NOMO-1 (cell line): ENCODE results near the gene DUXA.
A peak's percentile ranks its signal among the peaks of the same experiment; 100 is the strongest.
"Not testable (repeated sequence)": the region's sequence is repeated elsewhere in the genome, so short reads cannot be mapped to it uniquely, and the experiment has no call there.

Experiments
- DNase-seq, 2 experiments: peaks; one replicate each; lab custom pipeline; 2025; ENCODE audit not compliant: unreplicated experiment in 2 of 2; lab: John Stamatoyannopoulos, UW

Gene DUXA

DNA sequence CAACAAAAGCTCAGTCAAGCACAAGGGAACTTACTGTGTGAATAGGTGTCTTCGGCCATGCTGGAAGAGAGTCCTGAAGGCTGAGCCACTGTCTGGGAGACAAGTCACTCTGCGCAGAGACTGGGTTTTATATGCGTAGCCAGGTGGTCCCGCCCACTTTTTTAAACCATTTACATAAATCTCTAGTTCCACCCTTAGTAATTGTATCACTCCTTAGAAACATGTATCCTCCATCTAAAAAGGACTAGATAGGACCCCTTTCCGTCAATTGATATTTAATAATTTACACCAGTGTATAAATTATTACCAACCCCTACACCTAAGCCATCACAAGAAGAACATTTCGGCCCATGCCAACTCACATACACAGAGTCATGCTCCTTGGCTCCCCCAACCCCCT is at the start of gene DUXA:
TSS of gene DUXA (minus strand) at position 101 of the 400 bp plus-strand sequence. CDS start at position 59, 42 bp downstream.
- DNase-seq: no peak

DNA sequence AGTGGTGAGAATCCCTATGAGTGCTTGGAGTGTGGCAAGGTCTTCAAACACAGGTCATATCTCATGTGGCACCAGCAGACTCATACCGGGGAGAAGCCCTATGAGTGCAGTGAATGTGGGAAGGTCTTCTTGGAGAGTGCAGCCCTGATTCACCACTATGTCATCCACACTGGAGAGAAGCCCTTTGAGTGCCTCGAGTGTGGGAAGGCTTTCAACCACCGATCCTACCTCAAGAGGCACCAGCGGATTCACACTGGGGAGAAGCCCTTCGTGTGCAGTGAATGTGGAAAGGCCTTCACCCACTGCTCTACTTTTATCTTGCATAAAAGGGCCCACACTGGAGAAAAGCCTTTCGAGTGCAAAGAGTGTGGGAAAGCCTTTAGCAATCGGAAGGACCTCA is 44.8 kb upstream of the DUXA start:
- no peak for DNase-seq

DNA sequence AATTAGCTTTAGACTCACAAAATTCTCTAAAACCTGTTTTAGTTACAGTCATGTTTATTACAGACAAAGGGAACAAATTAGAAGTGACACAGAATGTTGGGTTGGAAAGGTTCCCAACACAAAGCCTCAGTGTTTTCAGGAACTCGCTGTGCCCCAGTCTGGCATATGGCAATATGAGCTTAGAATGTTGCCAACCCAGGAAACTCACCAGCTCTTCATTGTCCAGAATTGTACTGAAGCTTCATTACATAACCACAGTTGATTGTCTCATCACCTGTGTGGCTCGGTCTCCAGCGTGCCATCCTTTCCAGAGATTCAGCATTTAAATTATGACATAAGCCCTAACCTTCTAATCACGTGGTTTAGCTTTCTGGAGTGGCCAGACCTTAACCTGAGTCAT is 43.1 kb upstream of the DUXA start:
- DNase-seq: no peak

DNA sequence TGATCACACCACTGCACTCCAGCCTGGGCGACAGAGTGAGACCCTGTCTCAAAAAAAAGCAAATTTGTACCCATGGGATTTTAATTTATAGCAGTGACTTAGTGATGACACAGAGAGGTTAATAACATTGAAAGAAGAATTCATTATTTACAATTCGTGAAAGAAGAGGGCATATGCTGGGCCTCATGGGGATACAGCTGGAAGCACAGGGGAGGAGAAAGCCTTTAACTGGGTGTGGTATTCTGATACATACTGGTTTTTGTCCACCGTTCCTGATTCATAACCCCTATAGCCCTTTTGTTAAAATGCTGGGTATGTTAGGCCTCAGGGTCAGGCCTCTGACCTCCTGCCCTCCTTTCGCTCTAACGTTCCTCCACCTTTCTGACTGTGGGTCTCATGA is 34.9 kb upstream of the DUXA start:
- no peak for DNase-seq

DNA sequence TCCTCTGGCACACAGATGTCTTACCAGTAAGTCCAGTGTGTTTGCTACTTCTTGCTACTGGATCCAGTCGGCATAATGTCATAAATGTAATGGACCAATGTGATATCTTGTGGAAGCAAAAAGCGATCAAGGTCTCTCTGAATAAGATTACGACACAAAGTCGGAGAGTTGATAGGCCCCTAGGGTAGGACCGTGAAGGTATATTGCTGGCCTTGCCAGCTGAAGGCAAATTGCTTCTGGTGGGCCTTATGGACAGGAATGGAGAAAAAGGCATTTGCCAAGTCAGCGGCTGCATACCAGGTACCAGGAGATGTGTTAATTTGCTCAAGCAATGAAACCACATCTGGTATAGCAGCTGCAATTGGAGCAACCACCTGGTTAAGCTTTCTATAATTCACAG is 30.6 kb upstream of the DUXA start:
- DNase-seq: not testable (repeated sequence)

DNA sequence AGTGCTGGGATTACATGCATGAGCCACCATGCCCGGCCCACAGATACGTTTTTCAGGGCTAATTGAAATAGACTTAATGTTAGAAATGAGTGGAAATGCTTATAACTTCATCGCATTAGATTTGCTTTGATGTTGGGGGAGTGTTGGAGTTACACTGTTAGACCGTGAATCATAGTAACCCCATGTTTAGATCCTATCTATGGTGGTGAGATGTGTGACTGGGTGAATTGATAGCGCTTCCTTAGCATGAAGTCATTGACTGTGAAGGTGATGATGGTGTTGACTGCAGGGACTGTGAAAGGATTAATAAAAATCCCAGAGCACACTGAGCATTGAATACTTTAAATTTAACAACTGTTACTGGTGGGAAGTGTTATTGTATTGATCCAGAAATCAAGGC is 25.7 kb upstream of the DUXA start:
- DNase-seq: no peak

DNA sequence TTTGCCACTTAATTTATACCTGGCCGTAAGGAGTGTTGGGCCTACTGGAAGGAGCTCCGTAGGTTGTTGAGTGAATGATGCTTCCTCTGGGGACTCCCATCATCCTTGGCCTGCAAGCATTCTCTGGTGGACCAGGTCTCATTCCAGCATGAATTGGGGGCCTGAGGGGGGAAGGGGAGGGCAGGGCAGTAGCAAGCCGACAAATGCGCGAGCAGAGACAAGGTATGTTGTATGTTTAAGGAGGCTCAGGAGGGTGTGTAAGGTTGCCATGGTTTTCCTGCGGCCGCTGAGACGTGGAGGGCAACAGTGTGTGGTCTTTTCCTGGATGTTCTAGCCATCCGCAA is 24.8 kb upstream of the DUXA start:
- no peak for DNase-seq

DNA sequence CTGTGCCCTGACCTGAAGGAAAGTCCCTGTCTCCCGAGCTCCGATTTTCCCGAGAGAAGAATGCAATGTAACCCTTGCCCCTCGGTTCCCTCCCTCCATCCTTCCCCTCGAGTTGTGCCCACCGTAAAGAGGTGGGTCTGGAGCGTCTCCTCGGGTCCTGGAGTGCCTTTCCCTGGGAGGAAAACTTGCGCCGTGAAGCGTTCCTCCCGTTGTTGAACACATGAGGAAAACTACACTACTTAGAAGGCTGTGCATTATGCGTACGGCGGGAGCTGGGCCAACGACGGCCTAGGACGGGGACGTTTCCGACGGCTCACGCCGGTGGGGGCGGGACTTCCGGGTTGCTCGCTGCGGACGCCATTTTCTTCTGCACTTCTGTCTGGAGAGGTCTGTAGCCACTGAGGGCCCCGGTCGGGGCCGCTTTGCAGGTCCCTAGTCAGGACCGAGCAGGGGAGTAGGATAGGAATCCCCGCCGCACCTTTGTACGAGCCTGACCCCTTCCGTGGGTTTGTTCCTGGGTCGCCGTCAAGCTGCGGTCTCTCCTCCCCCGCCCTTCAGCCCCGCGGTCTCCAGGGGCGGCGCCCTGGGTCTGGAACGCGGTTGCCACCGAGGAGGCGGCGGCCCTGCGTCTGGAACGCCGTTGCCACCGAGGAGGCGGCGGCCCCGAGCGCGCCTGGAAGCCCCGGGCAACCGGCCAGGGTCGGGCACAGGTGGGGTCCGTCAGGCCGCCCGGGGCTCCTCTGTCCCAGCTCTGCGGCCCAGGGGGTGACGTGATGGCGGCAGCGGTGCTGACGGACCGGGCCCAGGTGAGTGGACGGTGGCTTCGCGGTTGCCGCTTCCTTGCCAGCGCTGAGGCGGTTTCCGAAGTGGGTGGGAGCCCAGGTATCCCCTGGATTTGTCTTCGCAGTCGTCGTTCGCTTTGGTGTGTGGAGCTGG is 24.1 kb upstream of the DUXA start, which contains the start of gene ZNF264:
TSS of gene ZNF264 (plus strand) at position 360 of the 936 bp plus-strand sequence. CDS start at position 774, 414 bp downstream.
- peak; percentile 79 to 84 for DNase-seq

DNA sequence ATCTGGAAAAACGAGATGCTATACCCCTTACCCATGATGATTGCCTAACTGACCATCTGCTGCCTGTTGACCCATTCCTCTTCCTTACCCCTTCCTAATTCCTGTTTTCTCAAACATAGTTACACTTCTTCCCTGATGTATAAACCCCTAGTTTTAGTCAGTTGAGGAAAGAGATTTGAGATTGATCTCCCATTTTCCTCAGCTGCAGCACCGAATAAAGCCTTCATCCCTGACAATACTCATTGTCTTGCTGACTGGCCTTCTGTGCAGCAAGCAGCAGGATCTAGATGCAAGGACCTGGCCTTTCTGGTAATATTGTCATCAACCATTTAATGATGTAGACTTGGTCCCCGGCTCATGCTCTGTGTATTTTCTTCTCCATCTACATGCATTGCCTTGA is 23.0 kb upstream of the DUXA start:
- no peak for DNase-seq

DNA sequence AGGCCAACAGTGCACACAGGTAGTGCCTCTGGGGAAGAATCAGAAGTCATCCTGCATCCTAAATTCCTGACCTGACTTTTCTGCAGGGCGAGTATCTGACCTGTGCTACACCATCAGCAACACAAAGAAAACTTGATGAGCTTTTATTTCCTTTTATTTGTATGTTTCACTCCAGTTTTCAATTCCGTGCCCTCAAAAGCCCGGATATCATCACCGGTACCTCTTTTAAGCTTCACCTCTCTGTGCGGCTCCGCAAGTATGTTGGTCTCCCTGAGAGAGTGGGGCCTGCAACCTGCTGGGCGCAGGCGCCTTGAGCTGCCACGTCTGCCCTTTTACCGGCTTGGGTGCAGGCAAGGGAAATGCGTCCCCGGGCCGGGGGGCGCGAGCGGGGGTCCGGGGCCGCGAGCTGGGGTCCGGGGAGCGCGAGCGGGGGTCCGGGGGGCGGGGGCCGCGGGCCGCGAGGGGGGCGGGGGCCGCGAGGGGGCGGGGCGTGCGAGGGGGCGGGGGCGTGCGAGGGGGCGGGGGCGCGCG is 4.3 kb upstream of the DUXA start:
- no peak for DNase-seq

DNA sequence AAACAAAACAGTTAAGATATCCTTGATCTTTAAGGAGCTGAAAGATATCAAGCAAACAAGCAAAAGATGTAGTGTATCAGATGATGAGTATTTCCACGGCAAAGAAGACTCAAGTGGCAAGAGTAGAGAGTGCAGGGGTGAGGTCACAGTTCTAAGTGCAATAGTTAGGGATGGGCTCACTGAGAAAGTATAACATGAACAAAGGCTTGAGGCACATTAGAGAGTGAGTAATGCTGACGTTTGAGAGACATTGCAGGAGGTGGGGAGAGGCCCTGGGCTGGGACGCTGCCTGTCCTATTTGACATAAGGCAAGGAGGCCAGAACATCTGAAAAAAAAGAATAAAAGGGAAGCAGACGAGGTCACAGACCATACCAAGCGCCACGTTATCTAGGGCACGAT is 1.4 kb downstream of the DUXA start:
- DNase-seq: no peak

DNA sequence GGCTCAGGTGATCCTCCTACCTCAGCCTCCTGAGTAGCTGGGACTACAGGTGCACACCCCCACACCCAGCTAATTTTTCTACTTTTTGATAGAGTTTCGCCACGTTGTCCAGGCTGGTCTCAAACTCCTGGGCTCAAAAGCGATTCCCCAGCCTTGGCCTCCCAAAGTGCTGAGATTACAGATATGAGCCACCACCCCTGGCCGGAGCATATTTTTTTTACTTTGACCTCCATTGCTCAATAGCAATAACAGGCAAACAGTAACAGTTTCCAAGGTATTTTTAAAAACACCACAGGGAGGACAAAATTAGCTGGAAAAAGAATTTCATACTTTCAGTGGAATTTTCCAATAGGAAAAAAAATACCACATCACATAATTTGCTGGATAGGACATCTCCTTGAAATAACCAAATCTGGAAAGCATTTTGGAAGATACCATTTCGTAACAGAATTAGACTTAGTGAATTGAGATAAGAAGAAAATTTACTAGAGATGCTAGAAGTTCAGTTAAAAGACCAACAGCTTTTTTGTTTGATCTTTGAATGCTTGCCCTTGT is 5.2 kb downstream of the DUXA start:
- no peak for DNase-seq

DNA sequence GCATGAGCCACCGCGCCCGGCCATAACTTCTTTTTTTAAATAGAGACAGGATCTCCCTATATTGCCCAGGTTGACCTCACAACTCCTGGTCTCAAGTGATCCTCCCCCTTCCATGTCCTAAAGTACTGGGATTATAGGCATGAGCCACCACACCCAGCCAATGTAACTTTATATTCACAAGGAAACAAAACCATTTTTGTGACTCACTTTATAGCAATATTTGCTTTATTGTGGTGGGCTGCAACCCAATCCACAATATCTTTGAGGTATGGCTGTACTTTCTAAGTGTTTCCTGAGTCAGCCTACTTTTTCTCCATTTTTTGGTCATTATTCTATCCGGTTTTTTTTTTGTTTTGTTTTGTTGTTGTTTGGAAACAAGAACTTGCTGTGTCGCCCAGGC is 14.4 kb downstream of the DUXA start:
- no peak for DNase-seq

DNA sequence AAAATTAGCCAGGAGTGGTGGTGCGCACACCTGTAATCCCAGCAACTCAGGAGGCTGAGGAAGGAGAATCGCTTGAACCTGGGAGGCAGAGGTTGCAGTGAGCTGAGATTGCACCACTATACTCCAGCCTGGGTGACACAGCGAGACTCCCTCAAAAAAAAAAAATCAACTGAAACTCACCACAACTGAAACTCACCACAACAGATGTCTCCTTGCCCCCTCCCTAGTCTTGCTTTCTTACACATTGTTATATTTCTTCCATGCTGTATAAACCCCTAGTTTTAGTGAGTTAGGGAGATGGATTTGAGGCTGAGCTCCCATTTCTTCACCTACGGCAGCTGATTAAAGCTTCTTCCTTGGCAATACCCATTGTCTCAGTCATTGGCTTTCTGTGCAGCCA is 25.6 kb downstream of the DUXA start:
- DNase-seq: no peak

DNA sequence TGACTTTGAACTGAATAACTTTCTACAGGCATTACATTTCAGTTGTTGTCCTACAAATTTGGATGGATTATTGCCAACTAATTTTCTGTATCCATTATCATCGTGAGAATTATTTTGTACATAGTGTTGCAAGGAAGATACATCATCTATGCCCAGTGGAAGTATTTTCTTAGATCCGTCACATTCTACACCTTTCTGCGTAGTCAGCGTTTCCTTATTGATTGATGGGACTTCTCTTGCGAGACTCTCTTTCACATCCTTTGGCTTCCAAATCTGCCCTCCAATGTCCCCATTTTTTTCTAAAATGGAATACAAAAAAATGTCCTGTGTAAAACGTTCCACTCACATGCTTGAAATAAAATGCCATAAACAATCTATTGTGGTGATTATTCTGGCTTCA is 31.5 kb downstream of the DUXA start:
- no peak for DNase-seq

DNA sequence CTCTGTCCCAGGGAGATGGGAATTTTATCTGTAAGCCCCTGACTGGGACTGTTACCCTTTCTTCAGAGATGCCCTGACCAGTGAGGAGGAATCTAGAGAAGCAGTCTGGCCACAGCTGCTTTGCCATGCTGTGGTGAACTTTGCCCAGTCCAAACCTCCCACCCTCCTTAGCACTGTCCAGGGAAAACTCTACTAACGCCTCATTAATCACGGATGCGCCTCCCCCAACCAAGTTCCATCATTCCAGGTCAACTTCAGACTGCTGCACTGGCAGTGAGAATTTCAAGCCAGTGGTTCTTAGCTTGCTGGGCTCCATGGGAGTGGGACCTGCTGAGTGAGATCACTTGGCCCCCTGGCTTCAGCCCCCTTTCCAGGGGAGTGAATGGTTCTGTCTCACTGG is 39.9 kb downstream of the DUXA start:
- DNase-seq: not testable (repeated sequence)

DNA sequence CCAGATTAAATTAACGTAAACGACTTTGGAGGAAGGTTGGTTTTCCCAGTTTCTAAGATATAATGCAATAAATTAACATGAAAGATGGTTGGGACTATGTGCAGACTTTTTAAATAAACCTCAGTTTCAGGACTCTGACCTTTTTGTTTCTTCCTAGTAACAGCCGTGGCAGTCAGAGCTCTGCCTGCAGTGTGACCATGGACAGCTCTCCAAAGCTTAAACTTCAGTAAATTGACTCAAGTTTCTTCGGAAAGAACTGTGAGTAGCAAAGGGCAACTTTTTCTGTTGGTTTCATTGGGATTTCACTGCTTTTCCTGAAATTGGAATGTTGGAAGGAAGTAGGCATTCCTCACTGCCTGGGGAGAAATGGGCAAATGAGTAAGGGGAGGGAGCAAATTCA is 43.4 kb downstream of the DUXA start:
- no peak for DNase-seq

DNA sequence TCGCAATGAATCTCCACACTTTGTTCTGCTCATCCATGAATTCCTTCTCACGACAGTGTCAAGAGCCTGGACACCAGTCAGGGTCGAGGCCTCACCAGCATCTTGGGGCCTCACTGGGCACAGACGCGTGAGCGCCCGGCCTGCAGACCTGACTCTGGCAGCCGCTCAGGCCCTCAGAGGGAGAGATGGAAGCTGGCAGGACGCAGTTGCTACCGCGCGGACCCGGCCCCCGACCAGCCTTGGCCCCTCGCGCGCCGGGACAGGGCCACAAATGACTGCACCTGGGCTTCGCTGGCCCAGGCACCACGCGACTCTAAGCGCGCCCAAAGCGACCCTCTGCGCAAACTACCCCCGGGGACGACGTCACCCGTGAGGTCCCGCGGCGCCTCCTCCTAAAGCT is 48.4 kb downstream of the DUXA start:
- no peak for DNase-seq

DNA sequence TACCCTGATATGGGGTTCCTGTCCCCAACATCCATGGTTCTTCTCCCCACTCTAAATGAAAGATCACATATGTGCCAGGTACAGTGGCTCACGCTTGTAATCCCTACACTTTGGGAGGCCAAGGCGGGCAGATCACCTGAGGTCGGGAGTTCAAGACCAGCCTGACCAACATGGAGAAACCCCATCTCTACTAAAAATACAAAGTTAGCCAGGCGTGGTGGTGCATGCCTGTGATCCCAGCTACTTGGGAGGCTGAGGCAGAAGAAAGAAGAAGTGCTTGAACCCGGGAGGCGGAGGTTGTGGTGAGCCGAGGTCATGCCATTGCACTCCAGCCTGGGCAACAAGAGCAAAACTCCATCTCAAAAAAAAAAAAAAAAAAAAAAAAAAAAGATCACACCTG is 53.8 kb downstream of the DUXA start:
- not testable (repeated sequence) for DNase-seq

DNA sequence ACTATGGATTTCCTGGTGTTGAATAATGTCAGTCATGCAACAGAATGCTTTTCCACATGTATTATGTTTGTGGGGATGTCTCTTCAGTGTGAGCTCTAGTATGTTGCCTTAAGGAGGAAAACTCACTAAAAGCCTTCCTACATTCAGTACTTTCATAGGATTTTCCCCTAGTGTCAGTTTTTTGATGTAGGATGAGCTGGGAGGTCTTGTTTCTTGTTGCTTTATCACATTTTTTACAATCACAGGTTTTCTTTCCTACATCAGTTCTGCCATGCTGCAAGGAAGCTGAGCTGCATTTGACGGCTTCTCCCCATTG is 56.0 kb downstream of the DUXA start:
- DNase-seq: no peak

DNA sequence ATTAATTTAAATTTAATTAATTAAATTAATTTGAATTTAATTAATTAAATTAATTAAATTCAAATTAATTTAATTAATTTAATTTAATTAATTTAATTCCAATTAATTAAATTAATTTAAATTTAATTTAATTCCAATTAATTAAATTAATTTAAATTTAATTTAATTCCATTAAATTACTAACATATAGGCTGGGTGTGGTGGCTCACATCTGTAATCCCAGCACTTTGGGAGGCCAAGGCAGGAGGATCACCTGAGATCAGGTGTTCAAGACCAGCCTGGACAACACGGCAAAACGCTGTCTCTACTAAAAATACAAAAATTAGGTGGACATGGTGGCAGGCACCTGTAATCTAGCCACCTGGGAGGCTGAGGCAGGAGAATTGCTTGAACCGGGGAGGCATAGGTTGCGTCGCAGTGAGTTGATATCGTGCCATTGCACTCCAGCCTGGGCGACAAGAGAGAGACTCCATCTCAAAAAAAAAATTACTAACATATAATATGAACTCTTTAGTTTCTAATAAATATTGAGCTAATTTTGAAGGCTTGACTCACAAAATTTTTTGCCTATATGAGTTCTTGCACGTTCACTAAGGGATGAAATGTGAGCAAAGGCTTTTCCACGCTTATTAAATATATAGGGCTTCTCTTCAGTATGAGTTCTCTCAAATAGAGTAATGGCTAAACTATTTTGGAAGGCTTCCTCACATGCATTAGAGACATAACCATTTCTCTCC is 56.5 kb downstream of the DUXA start:
- peak in 1 of 2 experiments; percentile 16 for DNase-seq
